ENCODE measurements around the gene MTMR2.

MTMR2 gene

GRCh38 chr11:95923728-95924413 is at the start of gene MTMR2:
TSS of gene MTMR2 (minus strand) at chr11:95924107. CDS start at chr11:95923954, 153 bp downstream.
- DNase-seq (ENCODE audit: low read depth in 3 of 3), result peak; percentile 6 to 36 (median 15)

DNA sequence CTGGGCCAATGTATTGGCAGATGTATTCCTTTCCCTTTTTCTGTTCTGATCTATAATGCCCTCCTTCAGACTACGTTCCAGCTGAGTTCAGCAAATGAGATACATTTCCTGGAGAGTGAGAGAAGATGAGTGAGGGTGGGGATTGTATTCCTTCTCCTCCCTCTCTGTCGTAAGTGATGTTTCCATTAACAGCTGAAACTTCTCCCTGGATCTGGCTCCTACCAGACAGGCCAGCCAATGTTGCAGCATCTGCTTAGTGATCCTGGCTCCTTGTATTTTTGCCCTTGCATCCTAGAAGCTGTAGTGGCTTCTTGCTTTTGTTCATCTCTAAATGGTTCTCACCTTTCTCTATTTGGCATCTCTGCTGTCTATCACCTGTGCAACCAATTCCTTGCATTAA is 48.2 kb upstream of the MTMR2 start:
- no peak for DNase-seq (ENCODE audit: low read depth in 3 of 3)

GRCh38 chr11:95968585-95968984 is 44.7 kb upstream of the MTMR2 start:
- DNase-seq (ENCODE audit: low read depth in 3 of 3), result no peak

DNA sequence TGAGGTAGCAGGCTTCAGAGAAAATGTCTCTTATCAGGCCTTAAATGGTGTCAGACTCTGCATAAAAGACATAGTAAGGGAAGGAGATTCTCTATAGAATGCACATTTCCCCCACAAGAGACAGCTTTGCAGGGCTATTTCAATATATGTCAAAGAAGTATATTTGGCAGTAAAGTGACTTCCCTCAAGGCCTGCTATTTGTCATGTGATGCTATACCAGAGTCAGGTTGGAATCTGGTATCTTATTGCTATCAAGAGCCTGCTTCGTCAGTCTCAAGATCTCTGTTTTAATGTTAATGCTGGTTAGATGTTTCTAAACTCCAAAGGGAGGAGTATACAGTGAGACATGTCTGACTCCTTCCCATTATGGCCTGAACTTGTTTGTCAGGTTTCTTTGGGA is 40.4 kb upstream of the MTMR2 start:
- DNase-seq (ENCODE audit: low read depth in 3 of 3), result no peak

- DNase-seq (ENCODE audit: low read depth in 3 of 3), result no peak
These were observed 37.9 kb upstream of the MTMR2 start for GRCh38 chr11:95961758-95962157.

- DNase-seq (ENCODE audit: low read depth in 3 of 3), result no peak
These were observed 27.0 kb upstream of the MTMR2 start for GRCh38 chr11:95950905-95951304.

DNA sequence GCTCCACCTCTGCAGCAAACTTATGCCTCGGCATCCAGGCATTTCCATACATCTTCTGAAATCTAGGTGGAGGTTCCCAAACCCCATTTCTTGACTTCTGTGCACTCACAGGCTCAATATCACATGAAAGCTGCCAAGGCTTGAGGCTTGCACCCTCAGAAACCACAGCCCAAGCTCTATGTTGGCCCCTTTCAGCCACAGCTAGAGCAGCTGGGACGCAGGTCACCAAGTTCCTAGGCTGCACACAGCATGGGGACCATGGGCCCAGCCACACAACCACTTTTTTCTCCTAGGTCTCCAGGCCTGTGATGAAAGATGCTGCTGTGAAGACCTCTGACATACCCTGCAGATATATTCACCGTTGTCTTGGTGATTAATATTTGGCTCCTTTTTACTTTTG is 24.7 kb upstream of the MTMR2 start:
- no peak for DNase-seq (ENCODE audit: low read depth in 3 of 3)

DNA sequence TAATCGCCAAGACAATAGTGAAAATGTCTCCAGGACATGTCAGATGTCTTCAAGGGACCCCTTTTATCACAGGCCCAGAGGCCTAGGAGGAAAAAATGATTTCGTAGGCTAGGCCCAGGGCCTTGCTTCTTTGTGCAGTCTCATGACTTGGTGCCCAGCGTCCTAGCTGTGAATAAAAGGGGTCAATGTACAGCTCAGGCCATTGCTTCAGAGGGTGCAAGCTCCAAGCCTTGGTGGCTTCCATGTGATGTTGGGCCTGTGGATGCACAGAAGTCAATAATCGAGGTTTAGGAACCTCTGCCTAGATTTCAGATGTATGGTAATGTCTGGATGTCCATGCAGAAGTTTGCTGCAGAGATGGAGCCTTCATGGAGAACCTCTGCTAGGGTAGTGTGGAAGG is 20.7 kb upstream of the MTMR2 start:
- DNase-seq (ENCODE audit: low read depth in 3 of 3), result no peak

- no peak for DNase-seq (ENCODE audit: low read depth in 3 of 3)
These were observed 19.6 kb upstream of the MTMR2 start for GRCh38 chr11:95943546-95943945.

DNA sequence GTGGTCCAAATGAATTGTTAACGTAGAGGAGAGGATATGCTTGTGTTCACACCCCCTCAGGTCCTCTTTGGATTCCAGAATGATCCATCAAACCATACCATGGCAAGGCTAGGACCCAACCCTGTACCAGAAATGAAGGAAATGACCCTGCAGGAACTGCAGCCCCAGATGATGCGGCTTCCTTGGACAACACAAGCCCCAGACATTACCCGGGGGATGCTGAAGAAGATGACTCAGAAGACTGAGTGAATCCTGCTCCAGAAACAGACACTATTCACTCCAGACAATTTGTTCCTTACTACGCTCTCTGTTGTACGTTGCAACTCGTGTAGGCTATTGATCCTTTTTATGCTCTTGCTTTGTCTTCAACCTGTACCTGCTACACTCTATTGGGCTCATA is 15.2 kb upstream of the MTMR2 start:
- DNase-seq (ENCODE audit: low read depth in 3 of 3), result no peak

- no peak for DNase-seq (ENCODE audit: low read depth in 3 of 3)
These were observed 13.5 kb upstream of the MTMR2 start for GRCh38 chr11:95937358-95937757.

DNA sequence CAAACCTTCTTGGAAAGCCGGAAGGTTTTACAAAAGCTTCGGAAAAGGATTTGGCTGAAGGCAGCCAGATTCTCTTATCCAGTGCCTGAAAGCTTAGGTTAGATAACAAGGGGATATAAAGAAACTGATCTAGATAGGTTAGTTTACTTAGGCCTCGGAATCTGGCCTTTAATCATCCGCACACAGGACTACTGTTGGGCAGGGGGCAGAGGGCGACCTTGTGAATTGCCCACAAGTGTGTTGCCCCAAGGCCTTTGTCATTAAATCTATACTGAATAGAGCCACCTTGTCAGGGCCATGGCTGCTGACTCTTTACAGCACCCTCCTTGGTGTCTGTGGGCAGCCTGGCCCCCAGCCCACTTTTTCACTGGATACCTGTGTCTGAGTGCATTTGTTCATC is 9.7 kb upstream of the MTMR2 start:
- no peak for DNase-seq (ENCODE audit: low read depth in 3 of 3)

DNA sequence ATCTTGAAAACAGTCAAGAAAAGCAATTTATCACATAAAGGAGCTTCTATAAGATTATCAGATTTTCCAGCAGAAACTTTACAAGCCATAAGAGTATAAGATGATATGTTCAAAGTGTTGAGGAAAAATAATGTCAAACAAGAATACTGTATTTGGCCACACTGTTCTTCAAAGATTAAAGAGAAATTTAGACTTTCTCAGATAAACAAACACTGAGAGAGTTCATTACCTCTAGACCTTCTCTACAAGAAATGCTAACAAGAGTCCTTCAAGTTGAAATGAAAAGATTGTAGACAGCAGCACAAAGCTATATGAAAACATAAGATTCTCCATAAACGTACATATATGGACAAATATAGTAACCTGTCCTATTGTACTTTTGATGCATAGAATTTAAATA is 8.0 kb upstream of the MTMR2 start:
- no peak for DNase-seq (ENCODE audit: low read depth in 3 of 3)

GRCh38 chr11:95930948-95931347 is 7.0 kb upstream of the MTMR2 start:
- DNase-seq (ENCODE audit: low read depth in 3 of 3), result no peak

- DNase-seq (ENCODE audit: low read depth in 3 of 3), result no peak
These were observed 2.8 kb upstream of the MTMR2 start for GRCh38 chr11:95926726-95927125.

- DNase-seq (ENCODE audit: low read depth in 3 of 3), result no peak
These were observed 1.1 kb upstream of the MTMR2 start for GRCh38 chr11:95925011-95925410.

GRCh38 chr11:95924414-95924760 is 480 bp upstream of the MTMR2 start:
- DNase-seq (ENCODE audit: low read depth in 3 of 3), result no peak

DNA sequence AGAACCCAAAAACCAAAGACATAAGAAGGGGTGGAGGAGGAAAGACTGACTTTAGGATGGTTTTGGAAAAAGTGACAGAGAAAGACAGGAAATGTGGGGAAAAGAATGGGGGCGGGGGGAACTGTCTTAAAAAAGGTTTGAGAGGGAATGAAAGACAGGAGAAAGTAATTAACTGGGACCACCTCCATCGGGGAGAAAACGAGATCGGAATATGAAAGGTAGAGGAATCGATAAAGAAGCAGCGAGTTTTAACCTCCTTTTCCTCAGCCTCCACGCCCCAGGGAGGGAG is 524 bp downstream of the MTMR2 start:
- DNase-seq (ENCODE audit: low read depth in 3 of 3), result peak in 1 of 3 experiments; percentile 7

DNA sequence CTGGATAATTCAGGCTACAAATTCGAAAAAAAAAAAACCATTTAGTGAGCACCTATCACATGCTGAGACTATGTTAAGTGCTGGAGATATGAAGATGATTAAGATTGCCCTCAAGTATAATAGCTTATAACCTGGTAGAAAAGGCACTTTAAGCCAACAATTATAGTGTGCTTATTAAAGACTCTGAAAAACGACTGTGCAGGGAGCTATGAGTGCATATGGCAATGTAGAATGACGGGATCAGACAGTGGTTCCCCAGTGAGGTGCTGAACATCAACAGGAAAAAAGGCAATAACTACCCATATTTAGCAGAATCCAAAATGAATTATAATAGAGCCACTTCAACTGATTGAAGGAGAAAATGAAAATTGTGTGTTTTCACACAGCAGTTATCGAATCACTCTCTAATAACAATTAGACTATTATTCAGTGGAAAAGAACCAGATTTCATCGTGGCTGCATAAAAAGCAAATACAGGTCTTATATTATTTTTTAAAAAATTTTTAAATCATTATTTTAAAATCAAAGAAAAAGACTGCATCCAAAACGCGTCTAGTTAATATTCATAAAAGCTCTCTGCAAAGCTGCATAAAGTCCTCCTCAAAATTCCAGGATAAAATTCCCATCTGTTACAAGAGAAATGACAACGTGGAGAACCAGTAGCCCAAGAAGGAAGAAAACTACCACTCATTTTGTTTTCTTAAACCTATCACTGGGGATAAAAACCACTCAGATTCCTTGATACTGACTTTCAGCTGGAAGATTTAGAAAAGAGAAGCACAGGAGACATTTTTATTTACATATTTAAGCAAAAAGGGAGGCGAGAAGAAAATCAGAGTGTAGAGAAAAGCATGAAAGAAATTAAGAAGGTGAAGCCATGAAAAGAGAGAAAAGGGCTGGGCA is 1.1 kb downstream of the MTMR2 start:
- no peak for DNase-seq (ENCODE audit: low read depth in 3 of 3)

DNA sequence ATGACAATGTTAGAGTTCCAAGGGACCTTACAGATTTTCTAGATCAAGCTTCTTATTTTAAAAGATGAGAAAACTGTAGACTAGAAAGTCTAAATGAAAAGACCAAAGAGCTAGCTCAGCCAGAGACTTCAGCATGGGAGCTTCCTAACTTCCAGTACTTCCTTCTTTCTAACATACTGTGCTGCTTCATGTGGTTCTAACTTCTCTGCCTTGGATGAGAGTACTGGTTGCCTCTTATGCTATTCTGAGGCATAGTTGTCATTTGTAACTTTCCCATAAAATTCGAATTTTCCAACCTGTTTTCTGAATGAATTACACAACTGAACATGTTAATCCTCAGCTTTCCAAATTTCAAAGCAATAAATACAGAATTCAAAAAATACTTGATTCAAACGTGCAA is 1.8 kb downstream of the MTMR2 start:
- no peak for DNase-seq (ENCODE audit: low read depth in 3 of 3)

DNA sequence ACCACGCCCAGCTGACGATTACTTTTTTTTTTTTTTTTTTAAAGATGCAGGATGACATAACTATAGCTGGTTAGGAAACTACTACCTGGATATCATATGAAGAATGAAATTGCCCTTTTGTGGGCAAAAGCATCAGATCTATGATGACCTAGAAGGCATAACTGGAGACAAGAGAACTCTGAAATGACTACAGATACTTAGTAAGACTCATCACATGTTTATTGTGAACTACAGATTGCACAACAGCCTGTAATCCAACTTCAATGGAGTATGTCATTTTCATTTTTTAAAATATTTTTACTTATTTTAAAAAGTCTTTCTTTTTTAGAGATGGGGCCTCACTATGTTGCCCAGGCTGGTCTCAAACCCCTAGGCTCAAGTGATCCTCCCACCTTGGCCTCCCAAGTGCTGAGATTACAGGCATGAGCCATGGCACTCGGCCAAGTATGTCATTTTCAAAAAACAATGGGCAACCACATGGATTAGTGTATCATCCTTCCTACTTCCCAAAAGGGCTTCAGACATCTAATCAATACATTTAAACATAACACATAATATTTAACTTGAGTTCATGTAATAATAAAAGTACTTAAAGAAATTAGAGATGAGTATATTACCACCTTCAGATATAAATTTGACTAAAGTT is 3.3 kb downstream of the MTMR2 start:
- DNase-seq (ENCODE audit: low read depth in 3 of 3), result no peak

GRCh38 chr11:95919514-95919913 is 4.4 kb downstream of the MTMR2 start:
- DNase-seq (ENCODE audit: low read depth in 3 of 3), result no peak

- DNase-seq (ENCODE audit: low read depth in 3 of 3), result no peak
These were observed 5.2 kb downstream of the MTMR2 start for GRCh38 chr11:95918720-95919119.

All from stimulated activated CD4-positive, alpha-beta T cell treated with anti-CD3 and anti-CD28 coated beads, TNF-alpha, amount 100 ng/mL, for 4 hours (primary cell).